ENCODE data around the gene TEPSIN.

TEPSIN gene

GRCh38 chr17:81218991-81219390, 19.9 kb downstream of the TEPSIN start:
- Histone ChIP-seq H3K4me3 (replicated peaks; ENCODE audit: insufficient read depth, low read length) (no peak overlapping the region), H3K27me3 (ENCODE audit: insufficient read depth, poor library complexity, severe bottlenecking) (no peaks in the 10 kb centered on the region), H3K27ac (replicated peaks) (no peak overlapping the region)
- DNase-seq (ENCODE audit: low read depth in 1 of 2, low spot score in 1 of 2): no peak
- TF ChIP-seq POLR2AphosphoS5 (IDR thresholded peaks at IDR 0.05; ENCODE audit: low read depth) (no peak), GABPA (IDR thresholded peaks at IDR 0.05; ENCODE audit: low read depth) (no peak), SPI1 (IDR thresholded peaks at IDR 0.05; ENCODE audit: borderline replicate concordance, low read depth) (no peak)
- TF ChIP-seq, protein P1, sequence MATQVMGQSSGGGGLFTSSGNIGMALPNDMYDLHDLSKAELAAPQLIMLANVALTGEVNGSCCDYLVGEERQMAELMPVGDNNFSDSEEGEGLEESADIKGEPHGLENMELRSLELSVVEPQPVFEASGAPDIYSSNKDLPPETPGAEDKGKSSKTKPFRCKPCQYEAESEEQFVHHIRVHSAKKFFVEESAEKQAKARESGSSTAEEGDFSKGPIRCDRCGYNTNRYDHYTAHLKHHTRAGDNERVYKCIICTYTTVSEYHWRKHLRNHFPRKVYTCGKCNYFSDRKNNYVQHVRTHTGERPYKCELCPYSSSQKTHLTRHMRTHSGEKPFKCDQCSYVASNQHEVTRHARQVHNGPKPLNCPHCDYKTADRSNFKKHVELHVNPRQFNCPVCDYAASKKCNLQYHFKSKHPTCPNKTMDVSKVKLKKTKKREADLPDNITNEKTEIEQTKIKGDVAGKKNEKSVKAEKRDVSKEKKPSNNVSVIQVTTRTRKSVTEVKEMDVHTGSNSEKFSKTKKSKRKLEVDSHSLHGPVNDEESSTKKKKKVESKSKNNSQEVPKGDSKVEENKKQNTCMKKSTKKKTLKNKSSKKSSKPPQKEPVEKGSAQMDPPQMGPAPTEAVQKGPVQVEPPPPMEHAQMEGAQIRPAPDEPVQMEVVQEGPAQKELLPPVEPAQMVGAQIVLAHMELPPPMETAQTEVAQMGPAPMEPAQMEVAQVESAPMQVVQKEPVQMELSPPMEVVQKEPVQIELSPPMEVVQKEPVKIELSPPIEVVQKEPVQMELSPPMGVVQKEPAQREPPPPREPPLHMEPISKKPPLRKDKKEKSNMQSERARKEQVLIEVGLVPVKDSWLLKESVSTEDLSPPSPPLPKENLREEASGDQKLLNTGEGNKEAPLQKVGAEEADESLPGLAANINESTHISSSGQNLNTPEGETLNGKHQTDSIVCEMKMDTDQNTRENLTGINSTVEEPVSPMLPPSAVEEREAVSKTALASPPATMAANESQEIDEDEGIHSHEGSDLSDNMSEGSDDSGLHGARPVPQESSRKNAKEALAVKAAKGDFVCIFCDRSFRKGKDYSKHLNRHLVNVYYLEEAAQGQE (IDR thresholded peaks at IDR 0.05; ENCODE audit: insufficient replicate concordance, low read depth): no peak
- TF ChIP-seq, protein P2, sequence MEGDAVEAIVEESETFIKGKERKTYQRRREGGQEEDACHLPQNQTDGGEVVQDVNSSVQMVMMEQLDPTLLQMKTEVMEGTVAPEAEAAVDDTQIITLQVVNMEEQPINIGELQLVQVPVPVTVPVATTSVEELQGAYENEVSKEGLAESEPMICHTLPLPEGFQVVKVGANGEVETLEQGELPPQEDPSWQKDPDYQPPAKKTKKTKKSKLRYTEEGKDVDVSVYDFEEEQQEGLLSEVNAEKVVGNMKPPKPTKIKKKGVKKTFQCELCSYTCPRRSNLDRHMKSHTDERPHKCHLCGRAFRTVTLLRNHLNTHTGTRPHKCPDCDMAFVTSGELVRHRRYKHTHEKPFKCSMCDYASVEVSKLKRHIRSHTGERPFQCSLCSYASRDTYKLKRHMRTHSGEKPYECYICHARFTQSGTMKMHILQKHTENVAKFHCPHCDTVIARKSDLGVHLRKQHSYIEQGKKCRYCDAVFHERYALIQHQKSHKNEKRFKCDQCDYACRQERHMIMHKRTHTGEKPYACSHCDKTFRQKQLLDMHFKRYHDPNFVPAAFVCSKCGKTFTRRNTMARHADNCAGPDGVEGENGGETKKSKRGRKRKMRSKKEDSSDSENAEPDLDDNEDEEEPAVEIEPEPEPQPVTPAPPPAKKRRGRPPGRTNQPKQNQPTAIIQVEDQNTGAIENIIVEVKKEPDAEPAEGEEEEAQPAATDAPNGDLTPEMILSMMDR (IDR thresholded peaks at IDR 0.05; ENCODE audit: insufficient read depth, low read length): no peak

DNA sequence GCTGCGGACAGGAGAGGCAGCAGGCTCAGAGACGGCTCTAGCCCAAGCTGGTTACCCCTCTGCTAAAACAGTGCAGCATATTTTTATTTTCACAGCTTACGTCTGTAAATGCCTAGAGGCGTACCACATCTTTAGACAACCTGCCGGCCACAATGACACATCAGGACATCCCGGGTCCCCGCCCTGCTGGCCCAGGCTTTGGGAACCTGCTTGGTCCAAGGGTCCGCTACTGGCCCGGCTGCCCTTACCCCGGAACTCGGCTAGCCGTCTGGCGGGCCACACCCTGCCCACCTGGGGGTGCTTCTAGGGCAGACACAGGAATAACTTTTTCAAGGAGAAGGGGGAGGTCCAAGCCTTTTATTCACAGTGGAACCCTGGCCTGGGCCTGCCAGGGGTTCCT, 20.4 kb downstream of the TEPSIN start:
- Histone ChIP-seq H3K27me3 (ENCODE audit: insufficient read depth, poor library complexity, severe bottlenecking) (no peaks in the 10 kb centered on the region), H3K4me3 (replicated peaks; ENCODE audit: insufficient read depth, low read length) (no peak overlapping the region), H3K27ac (replicated peaks) (no peak overlapping the region)
- DNase-seq (ENCODE audit: low read depth in 1 of 2, low spot score in 1 of 2): no peak
- TF ChIP-seq, protein P2 (IDR thresholded peaks at IDR 0.05; ENCODE audit: insufficient read depth, low read length): no peak
- TF ChIP-seq GABPA (IDR thresholded peaks at IDR 0.05; ENCODE audit: low read depth) (no peak), POLR2AphosphoS5 (IDR thresholded peaks at IDR 0.05; ENCODE audit: low read depth) (no peak), SPI1 (IDR thresholded peaks at IDR 0.05; ENCODE audit: borderline replicate concordance, low read depth) (no peak)
- TF ChIP-seq, protein P1 (IDR thresholded peaks at IDR 0.05; ENCODE audit: insufficient replicate concordance, low read depth): no peak

DNA sequence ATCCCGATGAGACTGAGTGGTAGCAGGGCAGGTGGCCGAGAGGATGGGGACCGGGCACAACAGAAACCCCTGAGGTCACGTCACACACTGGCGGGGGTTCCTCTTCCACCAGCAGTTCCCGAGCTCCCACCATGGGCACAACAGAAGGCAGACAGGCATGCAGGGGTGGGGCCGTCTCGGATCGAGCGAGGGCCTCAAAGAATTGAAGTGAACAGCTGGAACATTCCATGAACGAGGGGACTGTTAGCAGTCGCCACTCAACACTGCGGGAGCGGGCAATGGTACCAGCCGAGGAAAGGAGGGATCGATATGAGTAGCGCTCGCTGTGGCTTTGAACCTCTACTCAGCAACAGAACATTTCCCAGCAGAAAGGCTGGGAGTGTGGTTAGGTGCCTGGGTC, 21.4 kb downstream of the TEPSIN start:
- no peak for DNase-seq (ENCODE audit: low read depth in 1 of 2, low spot score in 1 of 2)
- H3K4me3 ChIP-seq (replicated peaks; ENCODE audit: insufficient read depth, low read length): no peak overlapping the region
- TF ChIP-seq SPI1 (IDR thresholded peaks at IDR 0.05; ENCODE audit: borderline replicate concordance, low read depth) (no peak), GABPA (IDR thresholded peaks at IDR 0.05; ENCODE audit: low read depth) (no peak), POLR2AphosphoS5 (IDR thresholded peaks at IDR 0.05; ENCODE audit: low read depth) (no peak)
- TF ChIP-seq, protein P2 (IDR thresholded peaks at IDR 0.05; ENCODE audit: insufficient read depth, low read length): no peak
- TF ChIP-seq, protein P1 (IDR thresholded peaks at IDR 0.05; ENCODE audit: insufficient replicate concordance, low read depth): no peak
- no peaks in the 10 kb centered on the region for H3K27me3 ChIP-seq (ENCODE audit: insufficient read depth, poor library complexity, severe bottlenecking)
- no peak overlapping the region for H3K27ac ChIP-seq (replicated peaks)
